HG03139 (cell line): ENCODE data around the gene SEMA6D.

Source experiments
- ATAC-seq: cut with Tn5 transposase; IDR thresholded peaks from one replicate; pipeline ENCODE4 v1.9.1; 2021; ENCODE audit not compliant: unreplicated experiment

SEMA6D gene

GRCh38 chr15:47743385-47743784 is 26.1 kb downstream of the SEMA6D start:
- ATAC-seq: no peak

DNA sequence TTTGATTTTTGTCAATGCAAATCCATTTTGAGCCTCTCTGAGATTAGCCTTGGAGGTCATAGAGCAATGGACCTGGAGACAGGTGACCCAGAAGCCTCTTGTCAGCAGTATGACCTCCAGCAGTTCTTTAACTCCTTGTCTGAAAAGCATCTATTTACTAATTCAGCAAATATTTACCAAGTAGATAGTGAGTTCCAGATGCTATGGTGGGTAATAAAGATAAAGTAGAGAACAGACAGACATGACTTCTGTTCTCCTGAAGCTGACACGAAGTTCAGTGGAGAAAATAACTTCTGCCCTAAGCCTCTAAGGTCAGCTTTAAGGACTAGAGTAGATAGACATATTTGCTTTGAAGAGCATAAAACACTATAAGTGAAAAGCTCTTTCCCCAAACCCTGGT is 26.6 kb downstream of the SEMA6D start:
- ATAC-seq: no peak

GRCh38 chr15:47744496-47744895 is 27.2 kb downstream of the SEMA6D start:
- no peak for ATAC-seq

GRCh38 chr15:47744973-47745372 is 27.7 kb downstream of the SEMA6D start:
- ATAC-seq: no peak

DNA sequence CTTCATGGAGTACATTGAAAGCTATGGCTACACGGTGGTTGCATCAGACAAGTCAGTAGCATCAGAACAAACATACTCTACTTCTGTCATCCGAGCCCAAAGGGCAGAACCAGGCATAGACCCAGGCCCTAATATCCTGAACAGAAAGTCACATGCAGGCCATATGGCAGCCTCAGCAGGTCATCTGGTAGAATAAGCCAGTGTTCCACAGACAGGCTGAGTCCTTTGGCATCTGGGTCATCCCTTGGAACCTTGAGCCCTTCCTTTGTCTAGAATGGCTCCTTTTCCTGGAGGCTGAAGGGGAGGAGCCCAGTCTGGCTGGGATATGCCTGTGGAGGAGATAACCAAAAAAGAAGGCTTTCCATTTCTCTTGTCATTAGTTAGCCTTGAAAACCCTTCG is 29.2 kb downstream of the SEMA6D start:
- ATAC-seq: no peak

GRCh38 chr15:47750030-47750739 is 32.9 kb downstream of the SEMA6D start:
- ATAC-seq: no peak

DNA sequence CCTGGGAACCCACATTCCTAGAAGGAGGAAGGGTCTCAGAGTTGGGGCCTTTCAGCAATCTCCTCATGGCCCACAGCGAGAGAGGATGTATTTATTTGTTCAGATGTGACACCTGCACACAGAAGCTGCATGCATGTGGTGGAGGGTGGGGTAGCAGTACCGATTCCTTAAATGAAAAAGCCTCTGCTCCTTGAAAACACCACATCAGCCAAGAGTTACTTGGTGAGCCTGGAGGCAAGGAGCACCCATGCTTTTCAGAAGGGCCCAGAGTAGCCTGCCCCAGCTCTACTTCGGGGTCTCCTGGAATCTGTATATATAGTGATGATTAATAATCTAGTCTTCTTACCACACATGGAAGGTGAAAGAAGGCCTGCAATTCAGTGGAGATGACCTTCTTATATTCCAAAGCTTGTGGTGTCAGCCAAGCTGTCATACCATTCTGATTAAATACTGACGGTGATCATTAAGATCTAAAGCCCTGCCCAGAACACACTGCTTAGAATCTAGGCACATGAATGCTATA is 33.5 kb downstream of the SEMA6D start:
- no peak for ATAC-seq

- no peak for ATAC-seq
Observed at GRCh38 chr15:47753591-47753990, 36.3 kb downstream of the SEMA6D start.

- no peak for ATAC-seq
Observed at GRCh38 chr15:47754312-47754711, 37.0 kb downstream of the SEMA6D start.

GRCh38 chr15:47755941-47756340 is 38.6 kb downstream of the SEMA6D start:
- no peak for ATAC-seq

GRCh38 chr15:47756872-47757271 is 39.6 kb downstream of the SEMA6D start:
- no peak for ATAC-seq

- no peak for ATAC-seq
Observed at GRCh38 chr15:47757331-47757730, 40.0 kb downstream of the SEMA6D start.

DNA sequence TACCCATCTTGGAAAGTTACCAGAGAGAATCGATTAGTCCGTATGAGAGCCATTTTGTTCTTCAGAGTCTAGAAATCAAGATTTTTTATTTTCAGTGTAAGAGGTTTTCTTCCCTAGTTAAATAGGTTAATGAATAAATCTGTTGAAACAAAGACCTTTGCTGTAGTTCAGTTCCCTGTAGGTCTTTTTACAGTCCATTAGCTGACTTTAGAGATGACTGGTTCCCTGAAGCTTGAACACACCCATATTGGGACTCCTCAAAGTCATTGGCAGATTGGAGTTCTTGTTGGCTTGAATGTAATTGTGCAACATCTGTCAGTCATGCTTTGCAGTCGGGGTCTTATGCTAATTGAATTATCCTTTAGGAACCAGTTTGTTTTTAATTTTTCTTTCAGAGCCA is 45.3 kb downstream of the SEMA6D start:
- ATAC-seq: no peak

DNA sequence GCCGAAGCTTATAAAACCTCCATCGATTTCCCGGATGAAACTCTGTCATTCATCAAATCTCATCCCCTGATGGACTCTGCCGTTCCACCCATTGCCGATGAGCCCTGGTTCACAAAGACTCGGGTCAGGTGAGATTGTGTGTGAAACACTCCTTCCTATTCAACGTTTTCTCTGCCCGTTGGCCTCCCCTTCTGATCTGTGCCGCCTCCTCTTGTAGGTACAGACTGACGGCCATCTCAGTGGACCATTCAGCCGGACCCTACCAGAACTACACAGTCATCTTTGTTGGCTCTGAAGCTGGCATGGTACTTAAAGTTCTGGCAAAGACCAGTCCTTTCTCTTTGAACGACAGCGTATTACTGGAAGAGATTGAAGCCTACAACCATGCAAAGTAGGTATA is 47.4 kb downstream of the SEMA6D start:
- ATAC-seq: no peak

- no peak for ATAC-seq
Observed at GRCh38 chr15:47766406-47766805, 49.1 kb downstream of the SEMA6D start.

DNA sequence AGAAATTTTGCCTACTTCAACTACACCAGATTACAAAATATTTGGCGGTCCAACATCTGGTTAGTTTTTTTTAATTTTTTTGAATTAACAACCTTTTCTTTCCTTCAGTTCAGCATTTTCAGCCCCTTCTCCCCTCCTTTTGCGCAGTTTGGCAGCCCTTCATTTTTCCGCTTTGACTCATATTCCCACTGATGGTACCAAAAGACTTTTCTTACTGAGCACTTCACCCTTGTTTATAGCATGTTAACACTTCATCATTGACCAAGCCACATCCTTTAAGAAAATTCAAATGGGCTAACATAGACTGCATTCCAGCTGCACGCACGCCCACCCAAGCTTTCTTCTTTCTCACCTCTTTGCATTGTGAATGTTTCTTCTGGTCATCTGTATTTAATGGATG is 49.7 kb downstream of the SEMA6D start:
- no peak for ATAC-seq

DNA sequence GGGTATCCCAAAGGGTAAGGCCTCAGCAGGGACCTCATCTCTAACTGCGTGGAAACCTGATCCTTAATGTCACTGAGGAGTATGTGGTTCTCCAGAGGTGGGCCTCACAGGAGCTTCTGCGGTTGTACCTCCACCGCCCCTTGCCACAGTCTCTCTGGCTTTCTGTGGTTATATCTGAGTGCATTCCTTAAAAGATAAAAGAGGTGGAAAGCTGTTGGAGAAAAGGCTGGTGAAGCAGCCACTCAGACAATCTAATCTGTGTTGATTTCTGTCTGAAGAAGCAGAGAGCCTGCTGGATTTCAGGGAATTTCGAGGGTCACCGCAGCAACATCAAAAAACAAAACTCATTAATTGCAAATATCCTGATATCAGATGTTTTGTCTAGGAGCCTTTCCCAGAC is 51.4 kb downstream of the SEMA6D start:
- ATAC-seq: no peak

DNA sequence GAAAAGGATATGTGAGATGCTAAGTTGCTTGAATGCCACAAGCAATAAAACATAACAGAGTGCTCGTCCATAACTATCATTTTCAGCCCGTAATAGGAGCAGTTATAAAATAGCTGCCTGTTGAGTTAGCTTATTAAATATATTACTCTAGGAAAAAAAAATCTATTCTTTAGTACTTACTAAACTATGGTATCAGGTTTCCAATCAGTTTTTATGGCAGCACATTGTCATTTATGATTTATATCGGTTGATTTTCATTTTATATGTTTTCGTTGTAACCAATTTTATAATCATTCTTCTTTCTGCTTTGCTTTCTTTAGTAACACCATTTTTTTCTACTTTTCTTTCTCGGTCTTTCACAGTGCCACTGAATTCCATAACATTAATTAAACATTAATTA is 51.9 kb downstream of the SEMA6D start:
- no peak for ATAC-seq

GRCh38 chr15:47773143-47773542 is 55.8 kb downstream of the SEMA6D start:
- ATAC-seq: no peak

DNA sequence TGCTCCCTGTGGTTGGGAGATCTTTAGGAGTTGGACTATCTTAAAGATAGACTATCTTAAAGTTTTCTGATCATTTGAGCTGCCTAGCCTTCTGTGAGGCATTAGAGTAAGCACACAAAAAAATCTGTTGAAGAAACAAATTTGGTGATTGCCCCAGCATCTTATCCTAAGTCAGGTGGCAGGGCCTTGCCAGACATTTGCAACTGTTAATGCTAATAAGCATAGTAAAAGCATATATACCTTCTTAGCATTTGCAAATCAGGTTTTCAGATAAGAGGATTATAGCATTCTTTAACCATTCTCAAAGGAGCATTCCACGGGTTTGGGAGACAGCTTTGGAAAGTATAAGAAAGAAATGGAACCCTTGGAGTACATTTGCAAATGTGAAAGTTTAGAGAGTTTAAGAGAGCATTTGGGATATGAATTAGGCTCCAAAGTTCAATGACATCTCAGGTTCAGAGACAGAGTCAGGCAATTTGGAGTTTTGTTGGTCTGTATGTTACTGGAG is 61.0 kb downstream of the SEMA6D start:
- ATAC-seq: no peak

DNA sequence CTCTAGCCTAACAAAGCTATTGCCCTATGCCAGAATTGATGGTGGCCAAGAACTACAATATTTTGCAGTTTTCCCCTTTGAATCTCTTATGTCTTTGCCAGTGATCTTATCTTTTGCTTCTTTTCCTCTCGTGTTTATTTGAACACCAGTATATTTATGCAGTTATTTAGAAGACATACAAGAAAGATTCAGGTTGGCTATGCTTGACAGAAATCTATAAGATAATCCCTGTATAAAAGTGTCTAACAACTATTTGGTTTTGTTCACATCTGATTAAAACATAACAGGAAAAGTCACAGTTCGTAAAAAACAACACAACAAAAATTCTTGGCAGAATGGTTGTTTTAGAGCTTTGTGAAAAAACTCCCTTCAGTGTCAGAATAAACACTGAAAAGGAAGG is 63.7 kb downstream of the SEMA6D start:
- no peak for ATAC-seq

GRCh38 chr15:47781527-47781926 is 64.2 kb downstream of the SEMA6D start:
- ATAC-seq: no peak

GRCh38 chr15:47784820-47785219 is 67.5 kb downstream of the SEMA6D start:
- no peak for ATAC-seq
